B cell (primary cell): Measurements from ENCODE around the gene SLC35B3.

ENCODE experiments used
- EZH2 ChIP-seq: IDR thresholded peaks from 2 replicates; pipeline ENCODE4 v1.6.1; 2012; ENCODE audit warnings: borderline replicate concordance, low read depth, mild to moderate bottlenecking, moderate library complexity, low read length; ENCODE audit not compliant: insufficient read depth, poor library complexity, severe bottlenecking
- TF ChIP-seq, protein P1 (sequence below): fragments of 200-600 bp; IDR thresholded peaks from one replicate; pipeline ENCODE4 v1.8.0; 2022; ENCODE audit warnings: antibody characterized with exemption, mild to moderate bottlenecking

DNA sequence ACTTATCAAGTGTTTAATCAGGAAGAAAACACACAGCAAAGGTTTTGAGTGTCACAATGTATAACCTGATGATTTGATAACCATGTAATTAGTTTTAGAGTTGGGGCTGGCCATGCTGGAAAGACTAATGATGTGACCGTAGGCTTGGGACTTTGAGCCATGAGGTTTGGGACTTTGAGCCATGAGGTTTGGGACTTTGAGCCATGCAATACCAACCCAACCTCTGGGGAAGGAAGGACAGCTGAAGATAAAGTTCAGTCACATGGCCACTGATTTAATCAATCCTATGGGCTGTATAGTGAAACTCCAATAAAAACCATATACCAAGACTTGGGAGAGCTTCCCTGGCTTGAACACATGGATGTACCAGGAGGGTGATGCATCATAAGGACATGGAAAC, 32.8 kb downstream of the SLC35B3 start:
- TF ChIP-seq, protein P1, sequence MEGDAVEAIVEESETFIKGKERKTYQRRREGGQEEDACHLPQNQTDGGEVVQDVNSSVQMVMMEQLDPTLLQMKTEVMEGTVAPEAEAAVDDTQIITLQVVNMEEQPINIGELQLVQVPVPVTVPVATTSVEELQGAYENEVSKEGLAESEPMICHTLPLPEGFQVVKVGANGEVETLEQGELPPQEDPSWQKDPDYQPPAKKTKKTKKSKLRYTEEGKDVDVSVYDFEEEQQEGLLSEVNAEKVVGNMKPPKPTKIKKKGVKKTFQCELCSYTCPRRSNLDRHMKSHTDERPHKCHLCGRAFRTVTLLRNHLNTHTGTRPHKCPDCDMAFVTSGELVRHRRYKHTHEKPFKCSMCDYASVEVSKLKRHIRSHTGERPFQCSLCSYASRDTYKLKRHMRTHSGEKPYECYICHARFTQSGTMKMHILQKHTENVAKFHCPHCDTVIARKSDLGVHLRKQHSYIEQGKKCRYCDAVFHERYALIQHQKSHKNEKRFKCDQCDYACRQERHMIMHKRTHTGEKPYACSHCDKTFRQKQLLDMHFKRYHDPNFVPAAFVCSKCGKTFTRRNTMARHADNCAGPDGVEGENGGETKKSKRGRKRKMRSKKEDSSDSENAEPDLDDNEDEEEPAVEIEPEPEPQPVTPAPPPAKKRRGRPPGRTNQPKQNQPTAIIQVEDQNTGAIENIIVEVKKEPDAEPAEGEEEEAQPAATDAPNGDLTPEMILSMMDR, result no peak
- no peak for TF ChIP-seq EZH2
